Fibroblast of lung (primary cell): ENCODE data around the gene COA1. TPM values are rescaled to one million over a fixed set of nuclear protein-coding genes. Genes with fewer than 3 reads are reported as not detected.
A peak's percentile ranks its signal among the peaks of the same experiment; 100 is the strongest.
"Not testable (repeated sequence)": the region's sequence is repeated elsewhere in the genome, so short reads cannot be mapped to it uniquely, and the experiment has no call there.

Experiments used
- DNase-seq, 2 donors: peaks; one replicate each; pipeline versions ENCODE4 v3.0.0 to v3.0.0-alpha.2; 2010; ENCODE audit warnings: low read depth in 2 of 2
- H2AFZ ChIP-seq: 2 replicates; pipeline ENCODE4 v1.5.1; 2012; ENCODE audit warnings: low read length, control low read depth, inconsistent platforms
- H3K27ac ChIP-seq: 2 replicates; pipeline ENCODE4 v1.5.1; 2011; ENCODE audit warnings: low read length, control low read depth; ENCODE audit not compliant: insufficient read depth
- H3K27me3 ChIP-seq: 2 replicates; pipeline ENCODE4 v1.5.1; 2011; ENCODE audit warnings: mild to moderate bottlenecking, low read length; ENCODE audit not compliant: control insufficient read depth, insufficient read depth
- H3K36me3 ChIP-seq: 2 replicates; pipeline ENCODE4 v1.5.1; 2011; ENCODE audit warnings: low read length; ENCODE audit not compliant: control insufficient read depth, insufficient read depth
- H3K4me1 ChIP-seq: 2 replicates; pipeline ENCODE4 v1.5.1; 2011; ENCODE audit warnings: low read length; ENCODE audit not compliant: control insufficient read depth, insufficient read depth; ENCODE audit errors: extremely low read depth
- H3K4me2 ChIP-seq: 2 replicates; pipeline ENCODE4 v1.5.1; 2011; ENCODE audit warnings: low read length, control low read depth; ENCODE audit not compliant: insufficient read depth; ENCODE audit errors: extremely low read depth
- H3K4me3 ChIP-seq, 4 experiments: fragments of 200-600 bp in 1 of 4; sonication (generic) in 1 of 4; replicated peaks in 1 of 4; 2 replicates each; pipeline ENCODE4 v1.5.1; 2011 to 2016; ENCODE audit warnings: low read length in 4 of 4, low read depth in 3 of 4, mild to moderate bottlenecking in 3 of 4, control low read depth in 2 of 4, inconsistent platforms in 1 of 4, mixed read lengths in 1 of 4; ENCODE audit not compliant: insufficient read depth in 1 of 4; ENCODE audit errors: control extremely low read depth in 1 of 4
- H3K79me2 ChIP-seq: 2 replicates; pipeline ENCODE4 v1.5.1; 2012; ENCODE audit warnings: mild to moderate bottlenecking, low read length, inconsistent platforms; ENCODE audit not compliant: control insufficient read depth, insufficient read depth
- H3K9ac ChIP-seq: 2 replicates; pipeline ENCODE4 v1.5.1; 2011; ENCODE audit warnings: mild to moderate bottlenecking, low read length, control low read depth; ENCODE audit not compliant: insufficient read depth
- H3K9me3 ChIP-seq: 2 replicates; pipeline ENCODE4 v1.5.1; 2012; ENCODE audit warnings: low read depth, low read length; ENCODE audit not compliant: control insufficient read depth, insufficient read depth
- H4K20me1 ChIP-seq: 2 replicates; pipeline ENCODE4 v1.5.1; 2011; ENCODE audit warnings: low read length; ENCODE audit not compliant: control insufficient read depth, insufficient read depth; ENCODE audit errors: extremely low read depth
- CTCF ChIP-seq, 2 donors: IDR thresholded peaks in 1 of 2; conservative IDR thresholded peaks in 1 of 2; 1 replicate in 1 of 2; 2 replicates in 1 of 2; pipeline ENCODE4 v1.5.1; 2011 to 2012; ENCODE audit warnings: low read length in 2 of 2, control low read depth in 1 of 2, inconsistent platforms in 1 of 2, low read depth in 1 of 2, mild to moderate bottlenecking in 1 of 2
- EZH2 ChIP-seq: IDR thresholded peaks from 2 replicates; pipeline ENCODE4 v1.5.1; 2012; ENCODE audit warnings: low read length, control low read depth, mild to moderate bottlenecking; ENCODE audit errors: missing control alignments
- polyA plus RNA-seq, 2 donors: library from polyadenylated mRNA; depleted of rRNA in 1 of 2; stranded (reverse) in 1 of 2; unstranded in 1 of 2; fragments of >200 nt; gene quantifications; 2 replicates each; pipeline ENCODE4 v1.2.1, GENCODE V29; 2011 to 2012; ENCODE audit warnings: missing spikeins in 1 of 2
- total RNA-seq: library from RNA; depleted of rRNA; stranded (reverse); fragments of >200 nt; gene quantifications from 2 replicates; pipeline ENCODE4 v1.2.1, GENCODE V29; 2014

Gene COA1
- total and polyA plus RNA-seq, 2 donors (not counting 1 experiment from before 2014, with no cell fraction given), result 28.8 to 39.6 TPM

DNA sequence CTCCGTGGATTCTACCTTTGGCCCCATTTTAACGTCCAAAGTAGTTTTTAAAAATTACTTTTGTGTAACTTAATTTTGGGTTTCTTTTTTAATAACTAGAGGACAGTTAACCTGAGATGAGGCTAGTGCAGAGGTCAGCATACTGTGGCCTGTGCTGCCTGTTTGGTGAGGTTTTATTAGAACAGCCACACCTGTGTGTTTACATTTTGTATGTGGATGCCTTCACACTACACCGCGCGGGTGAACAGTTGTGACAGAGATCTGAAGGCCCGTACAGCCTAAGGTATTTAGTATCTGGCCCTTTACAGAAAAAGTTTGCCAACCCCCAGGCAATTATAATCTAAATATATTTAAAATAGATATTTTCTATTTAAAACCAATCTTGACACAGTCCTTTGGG lies 99.5 kb downstream of the COA1 start:
- no peak overlapping the region for H2AFZ ChIP-seq
- no peak overlapping the region for H3K27ac ChIP-seq
- H3K36me3 ChIP-seq, result peaks cover 3% of the 10 kb centered on the region
- DNase-seq, result no peak
- H3K4me3 ChIP-seq, result no peak overlapping the region
- no peaks in the 10 kb centered on the region for H3K9me3 ChIP-seq
- H3K4me1 ChIP-seq, result no peaks in the 10 kb centered on the region
- H3K9ac ChIP-seq, result no peak overlapping the region
- no peak overlapping the region for H3K4me2 ChIP-seq
- no peak for TF ChIP-seq CTCF (conservative IDR thresholded peaks at IDR 0.05 in 1 of 2, IDR thresholded peaks at IDR 0.05 in 1 of 2; ENCODE audit: low read depth in 1 of 2, low read length in 2 of 2)
- no peak for TF ChIP-seq EZH2
- H4K20me1 ChIP-seq, result no peaks in the 10 kb centered on the region
- no peaks in the 10 kb centered on the region for H3K27me3 ChIP-seq
- peaks cover 15% of the 10 kb centered on the region for H3K79me2 ChIP-seq

DNA sequence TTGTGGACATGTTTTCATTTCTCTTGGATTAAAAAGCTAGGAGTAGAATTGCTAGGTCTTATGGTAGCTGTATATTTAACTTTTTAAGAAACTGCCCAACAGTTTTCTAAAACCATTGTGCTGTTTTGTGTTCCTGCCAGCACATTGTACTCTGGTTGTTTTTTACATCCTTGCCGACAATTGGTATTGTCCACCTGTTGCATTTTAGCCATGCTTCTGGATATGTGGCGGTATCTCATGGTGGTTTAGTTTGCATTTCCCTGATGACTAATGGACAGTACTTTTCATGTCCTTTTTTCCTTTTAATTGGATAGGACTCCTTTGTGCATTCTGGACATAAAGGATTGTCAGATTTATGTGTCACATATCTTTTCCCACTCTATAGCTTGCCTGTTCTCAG lies 100.9 kb downstream of the COA1 start:
- H3K27ac ChIP-seq, result no peak overlapping the region

GRCh38 chr7:43627798-43628197 lies 101.5 kb downstream of the COA1 start:
- not testable (repeated sequence) for H3K9me3 ChIP-seq, H3K36me3 ChIP-seq, H4K20me1 ChIP-seq, H3K4me3 ChIP-seq, H2AFZ ChIP-seq, H3K27me3 ChIP-seq, H3K27ac ChIP-seq, H3K4me2 ChIP-seq, H3K4me1 ChIP-seq, DNase-seq, H3K9ac ChIP-seq
- H3K79me2 ChIP-seq, result peaks cover 13% of the 10 kb centered on the region

More for the DNA sequence above, 100.9 kb downstream of the COA1 start:
- Histone ChIP-seq H3K79me2 (peaks cover 11% of the 10 kb centered on the region), H3K4me2 (no peak overlapping the region), H3K9me3 (no peaks in the 10 kb centered on the region), H3K4me3 (no peak overlapping the region), H3K4me1 (no peaks in the 10 kb centered on the region), H3K36me3 (peaks cover 2% of the 10 kb centered on the region), H4K20me1 (no peaks in the 10 kb centered on the region), H3K27me3 (no peaks in the 10 kb centered on the region), H2AFZ (no peak overlapping the region), H3K9ac (no peak overlapping the region)
- no peak for TF ChIP-seq CTCF (conservative IDR thresholded peaks at IDR 0.05 in 1 of 2, IDR thresholded peaks at IDR 0.05 in 1 of 2; ENCODE audit: low read depth in 1 of 2, low read length in 2 of 2)
- no peak for TF ChIP-seq EZH2
- peak in 1 of 2 donors; percentile 36 for DNase-seq
